Stomach (tissue), 9 donors: ENCODE measurements around the gene ARHGEF10L. TPM values are rescaled to one million over a fixed set of nuclear protein-coding genes. Genes with fewer than 3 reads are reported as not detected.

Experiments
- DNase-seq, 2 donors: peaks; one replicate each; pipeline versions ENCODE4 v3.0.0 to v3.0.0-alpha.2; 2013 to 2019
- H3K27ac ChIP-seq, 5 donors: fragments of 200-600 bp in 4 of 5; sonication (generic) in 4 of 5; one replicate each; pipeline ENCODE4 v1.5.1; 2013 to 2019; ENCODE audit warnings: mild to moderate bottlenecking in 1 of 5, moderate library complexity in 1 of 5
- H3K27me3 ChIP-seq, 3 donors: fragments of 200-600 bp; sonication (generic); one replicate each; pipeline ENCODE4 v1.5.1; 2017 to 2019; ENCODE audit warnings: mixed run types in 1 of 3
- H3K36me3 ChIP-seq, 4 donors: fragments of 200-600 bp; sonication (generic); 1 replicate in 3 of 4; 2 replicates in 1 of 4; pipeline ENCODE4 v1.5.1; 2016 to 2019
- H3K4me1 ChIP-seq, 4 donors: fragments of 200-600 bp; sonication (generic); one replicate each; pipeline ENCODE4 v1.5.1; 2016 to 2019
- H3K4me3 ChIP-seq, 4 donors: fragments of 200-600 bp; sonication (generic) in 3 of 4; one replicate each; pipeline ENCODE4 v1.5.1; 2016 to 2019; ENCODE audit warnings: mild to moderate bottlenecking in 1 of 4
- H3K9me3 ChIP-seq, 4 donors: fragments of 200-600 bp; sonication (generic); one replicate each; pipeline ENCODE4 v1.5.1; 2016 to 2019
- EP300 ChIP-seq: sonication (generic); formaldehyde crosslinking; IDR thresholded peaks from one replicate; pipeline ENCODE4 v1.6.1; 2017; ENCODE audit warnings: antibody characterized with exemption
- POLR2A ChIP-seq, 4 donors: fragments of 450-650 bp; IDR thresholded peaks; one replicate each; pipeline ENCODE4 v1.6.1; 2016; ENCODE audit warnings: antibody characterized with exemption in 4 of 4, control low read depth in 2 of 4, mild to moderate bottlenecking in 1 of 4, moderate library complexity in 1 of 4
- POLR2AphosphoS5 ChIP-seq, 3 donors: sonication (generic); formaldehyde crosslinking; IDR thresholded peaks; one replicate each; pipeline ENCODE4 v1.6.1; 2016; ENCODE audit warnings: antibody characterized with exemption in 3 of 3
- WGBS, 5 donors: extraction: QIAGEN DNeasy Blood & Tissue Kit in 3 of 5; methylation state at CpG; one replicate each; pipeline versions ENCODE4 v1.1.5 to v1.1.7; 2013 to 2018; 5-methylcytosine and 5-hydroxymethylcytosine counted together
- intact Hi-C: fragments of 100-400 bp; cut with DNase I; formaldehyde crosslinking; loops from one replicate; pipeline ENCODE4 v1.15.1; 2023; ENCODE audit warnings: low total_unique reads
- polyA plus RNA-seq, 3 donors: library from polyadenylated mRNA; stranded (reverse); fragments of 200-250 nt; gene quantifications; one replicate each; pipeline ENCODE4 v1.2.3, GENCODE V29; 2013
- total RNA-seq, 5 donors: library from RNA; depleted of rRNA; stranded (reverse); fragments of >200 nt; gene quantifications; one replicate each; pipeline versions ENCODE4 v1.1.0 to v1.2.3, GENCODE V29; 2014 to 2016
- TF ChIP-seq, protein P1 (sequence below), 7 experiments: fragments of 450-650 bp in 4 of 7; fragments of 200-600 bp in 3 of 7; sonication (generic) in 3 of 7; IDR thresholded peaks; one replicate each; pipeline ENCODE4 v1.5.1; 2016 to 2019; ENCODE audit warnings: antibody characterized with exemption in 7 of 7, control low read depth in 2 of 7, mild to moderate bottlenecking in 1 of 7
- donor health status: healthy with polysubstance abuse.
- donor health status: Bipolar disorder and iron deficiency.
- donor health status: healthy.

Gene ARHGEF10L
- total and polyA plus RNA-seq, 8 donors, result 15.4 to 329 (median 45.0) TPM

DNA sequence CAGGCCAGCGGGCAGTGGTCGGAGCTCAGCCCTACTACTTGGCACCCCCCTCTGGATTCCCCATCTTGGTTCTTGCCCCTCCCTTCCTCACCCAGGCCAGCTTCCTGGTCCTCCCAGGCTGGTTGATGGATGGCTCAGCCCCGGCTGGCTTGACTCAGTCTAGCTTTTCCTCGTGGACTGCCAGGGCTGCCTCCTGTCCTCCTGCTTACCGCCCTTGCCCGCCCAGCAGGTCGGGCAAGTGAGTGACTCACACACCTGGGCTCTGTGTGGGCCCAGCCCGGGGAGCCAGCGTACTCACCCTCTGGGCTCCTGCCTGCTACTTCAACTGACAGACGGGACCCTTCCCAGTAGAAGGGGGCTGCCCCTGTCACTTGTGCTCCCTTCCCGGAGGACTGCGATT, 19.5 kb upstream of the ARHGEF10L start:
- TF ChIP-seq, protein P1, sequence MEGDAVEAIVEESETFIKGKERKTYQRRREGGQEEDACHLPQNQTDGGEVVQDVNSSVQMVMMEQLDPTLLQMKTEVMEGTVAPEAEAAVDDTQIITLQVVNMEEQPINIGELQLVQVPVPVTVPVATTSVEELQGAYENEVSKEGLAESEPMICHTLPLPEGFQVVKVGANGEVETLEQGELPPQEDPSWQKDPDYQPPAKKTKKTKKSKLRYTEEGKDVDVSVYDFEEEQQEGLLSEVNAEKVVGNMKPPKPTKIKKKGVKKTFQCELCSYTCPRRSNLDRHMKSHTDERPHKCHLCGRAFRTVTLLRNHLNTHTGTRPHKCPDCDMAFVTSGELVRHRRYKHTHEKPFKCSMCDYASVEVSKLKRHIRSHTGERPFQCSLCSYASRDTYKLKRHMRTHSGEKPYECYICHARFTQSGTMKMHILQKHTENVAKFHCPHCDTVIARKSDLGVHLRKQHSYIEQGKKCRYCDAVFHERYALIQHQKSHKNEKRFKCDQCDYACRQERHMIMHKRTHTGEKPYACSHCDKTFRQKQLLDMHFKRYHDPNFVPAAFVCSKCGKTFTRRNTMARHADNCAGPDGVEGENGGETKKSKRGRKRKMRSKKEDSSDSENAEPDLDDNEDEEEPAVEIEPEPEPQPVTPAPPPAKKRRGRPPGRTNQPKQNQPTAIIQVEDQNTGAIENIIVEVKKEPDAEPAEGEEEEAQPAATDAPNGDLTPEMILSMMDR (IDR thresholded peaks at IDR 0.05), result no peak
- TF ChIP-seq POLR2AphosphoS5 (IDR thresholded peaks at IDR 0.05), result peak in 2 of 3 donors; percentile 79 to 88
- Histone ChIP-seq H3K4me1 (peaks cover 11 to 37% (median 21%) of the 10 kb centered on the region in 4 donors), H3K27ac (peak overlapping the region; percentile 31 to 80 (median 68)), H3K36me3 (no peaks in the 10 kb centered on the region), H3K27me3 (peaks cover 0 to 24% (median 0%) of the 10 kb centered on the region in 3 donors), H3K9me3 (no peaks in the 10 kb centered on the region), H3K4me3 (peak overlapping the region in 2 of 4 donors; percentile 14 to 17)
- intact Hi-C loops, result no loop called here
- 28 to 39% (median 38%) methylated on average over 12 of the region's 12 CpGs for WGBS, 5 donors
- DNase-seq, result peak; percentile 85 to 88

DNA sequence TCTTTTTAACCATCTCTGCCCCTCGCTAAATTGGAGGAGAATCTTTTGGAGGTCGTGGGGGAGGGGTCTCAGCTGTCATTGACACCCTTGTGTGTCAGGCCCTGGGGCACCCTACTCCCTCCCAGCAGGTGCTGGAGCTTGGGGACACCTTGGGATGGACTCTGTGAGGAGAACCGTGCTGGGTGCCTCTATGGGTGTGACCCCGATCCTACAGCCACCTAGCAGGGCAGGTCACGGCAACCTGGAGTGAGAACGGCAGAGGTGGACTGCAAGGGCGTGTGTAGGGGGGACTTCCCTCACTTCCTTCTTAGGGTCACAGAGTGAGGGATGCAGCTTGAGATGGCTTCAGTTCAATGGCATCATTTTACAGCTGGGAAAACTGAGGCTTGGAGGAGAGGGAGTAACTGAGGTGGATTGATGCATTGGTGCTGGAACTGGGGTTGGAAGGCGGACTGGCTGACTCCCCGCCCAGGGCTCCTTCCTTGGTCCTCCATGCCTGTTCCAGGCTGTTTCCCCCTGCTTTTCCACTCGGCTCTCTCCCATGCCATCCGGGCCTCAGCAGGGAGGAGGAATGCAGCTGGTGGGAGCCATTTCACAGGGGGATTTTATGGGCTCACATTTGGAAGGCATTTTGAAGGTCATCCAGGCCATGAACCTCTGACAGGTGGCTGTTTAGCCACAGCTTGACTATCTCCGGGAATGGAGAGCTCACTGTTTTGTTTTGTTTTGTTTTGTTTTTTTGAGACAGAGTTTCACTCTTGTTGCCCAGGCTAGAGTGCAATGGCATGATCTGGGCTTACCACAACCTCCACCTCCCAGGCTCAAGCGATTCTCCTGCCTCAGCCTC, 18.8 kb upstream of the ARHGEF10L start:
- DNase-seq, result no peak
- Histone ChIP-seq H3K27me3 (peaks cover 0 to 24% (median 0%) of the 10 kb centered on the region in 3 donors), H3K4me3 (peak overlapping the region in 2 of 4 donors; percentile 14 to 17), H3K36me3 (no peaks in the 10 kb centered on the region), H3K4me1 (peaks cover 10 to 36% (median 20%) of the 10 kb centered on the region in 4 donors), H3K27ac (peak overlapping the region; percentile 30 to 77 (median 53)), H3K9me3 (no peaks in the 10 kb centered on the region)
- intact Hi-C loops, result no loop called here
- WGBS, 5 donors, result 63 to 75% (median 70%) methylated on average over 12 to 13 of the region's 13 CpGs
- TF ChIP-seq, protein P1 (IDR thresholded peaks at IDR 0.05), result no peak
- no peak for TF ChIP-seq POLR2A (IDR thresholded peaks at IDR 0.05)
- no peak for TF ChIP-seq POLR2AphosphoS5 (IDR thresholded peaks at IDR 0.05)
- TF ChIP-seq EP300, result no peak

DNA sequence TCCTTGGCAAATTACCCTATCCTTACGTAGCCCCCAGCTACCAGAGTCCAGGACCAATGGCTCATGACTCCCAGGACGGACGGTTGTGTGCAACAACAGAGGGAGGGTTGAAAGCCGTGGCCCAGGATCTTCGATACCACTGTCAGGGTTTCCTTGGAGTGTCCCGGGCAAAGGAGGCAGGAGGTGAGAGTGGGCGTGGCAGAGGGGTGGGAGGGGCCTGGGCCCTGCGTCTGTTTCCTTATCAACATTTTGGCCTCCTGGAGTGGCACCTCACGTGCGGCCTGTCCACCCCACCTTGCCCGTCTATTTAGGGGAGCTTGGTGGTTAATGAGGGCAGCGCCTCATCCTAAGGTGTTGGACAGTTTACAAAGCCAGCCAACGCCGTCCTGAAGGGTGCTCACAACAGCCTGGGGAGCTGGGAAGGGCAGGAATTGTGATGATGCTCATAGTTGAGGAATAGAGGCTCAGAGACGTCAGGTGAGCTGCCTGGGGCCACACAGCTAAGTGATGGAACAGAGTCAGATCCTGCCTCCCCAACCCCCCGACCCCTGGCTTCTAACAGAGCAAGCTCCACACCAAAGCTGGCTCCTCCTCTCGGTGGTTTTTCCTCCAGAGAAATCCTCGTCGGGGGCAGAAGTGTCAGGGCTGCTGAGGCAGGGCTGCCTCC, 17.4 kb upstream of the ARHGEF10L start:
- H3K9me3 ChIP-seq, result no peaks in the 10 kb centered on the region
- intact Hi-C loops, result no loop called here
- no peak for DNase-seq
- peaks cover 0 to 34% (median 8%) of the 10 kb centered on the region in 4 donors for H3K4me1 ChIP-seq
- TF ChIP-seq POLR2A (IDR thresholded peaks at IDR 0.05) (no peak), POLR2AphosphoS5 (IDR thresholded peaks at IDR 0.05) (no peak), EP300 (no peak)
- TF ChIP-seq, protein P1 (IDR thresholded peaks at IDR 0.05), result no peak
- 60 to 68% (median 63%) methylated on average over 16 to 19 of the region's 19 CpGs for WGBS, 5 donors
- peaks cover 0 to 24% (median 0%) of the 10 kb centered on the region in 3 donors for H3K27me3 ChIP-seq
- H3K4me3 ChIP-seq, result no peak overlapping the region
- no peaks in the 10 kb centered on the region for H3K36me3 ChIP-seq
- no peak overlapping the region for H3K27ac ChIP-seq

DNA sequence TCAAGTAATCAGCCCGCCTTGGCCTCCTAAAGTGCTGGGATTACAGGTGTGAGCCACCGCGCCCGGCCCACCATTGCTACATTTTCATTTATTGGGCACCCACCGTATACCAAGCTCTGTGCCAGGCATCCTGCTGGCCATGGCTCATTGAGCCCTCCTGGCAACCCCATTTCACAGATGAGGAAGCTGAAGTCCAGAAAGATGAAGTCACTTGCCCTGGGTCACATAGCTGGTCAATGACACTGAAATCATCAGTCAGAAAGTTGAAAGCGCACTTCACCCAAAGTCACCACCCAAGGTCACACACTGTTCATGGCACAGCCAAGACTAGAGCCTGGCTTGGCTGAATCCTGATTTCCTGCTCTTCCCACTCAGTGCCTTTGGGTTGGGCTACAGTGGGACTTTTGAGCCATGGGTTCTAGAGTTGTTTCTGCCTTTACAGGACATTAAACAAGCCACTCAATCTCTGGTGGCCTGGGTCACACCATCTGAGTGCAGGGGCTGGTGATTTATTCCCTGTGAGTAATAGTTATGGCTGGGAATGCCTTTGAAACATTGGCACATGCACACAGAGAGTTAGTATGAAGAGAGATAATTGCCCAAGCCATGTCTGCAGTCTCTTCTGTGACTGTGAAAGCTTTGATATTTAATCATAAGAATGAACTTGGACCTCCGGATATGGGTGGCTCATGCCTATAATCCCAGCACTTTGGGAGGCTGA, 16.0 kb upstream of the ARHGEF10L start:
- H3K27me3 ChIP-seq, result peaks cover 0 to 24% (median 0%) of the 10 kb centered on the region in 3 donors
- intact Hi-C loops, result no loop called here
- TF ChIP-seq EP300 (no peak), POLR2A (IDR thresholded peaks at IDR 0.05) (no peak), POLR2AphosphoS5 (IDR thresholded peaks at IDR 0.05) (no peak)
- TF ChIP-seq, protein P1 (IDR thresholded peaks at IDR 0.05), result no peak
- no peak overlapping the region for H3K27ac ChIP-seq
- H3K4me1 ChIP-seq, result peaks cover 0 to 35% (median 9%) of the 10 kb centered on the region in 4 donors
- DNase-seq, result no peak
- no peaks in the 10 kb centered on the region for H3K9me3 ChIP-seq
- 87 to 99% (median 94%) methylated on average over 3 to 7 of the region's 7 CpGs for WGBS, 5 donors
- no peak overlapping the region for H3K4me3 ChIP-seq
- H3K36me3 ChIP-seq, result no peaks in the 10 kb centered on the region
